Fibroblast of lung (primary cell): ENCODE results near the gene KRT7. TPM values are rescaled to one million over a fixed set of nuclear protein-coding genes. Genes with fewer than 3 reads are reported as not detected.

ENCODE experiments used
- DNase-seq, 2 donors: peaks; one replicate each; pipeline versions ENCODE4 v3.0.0 to v3.0.0-alpha.2; 2010; ENCODE audit warnings: low read depth in 2 of 2
- H2AFZ ChIP-seq: 2 replicates; pipeline ENCODE4 v1.5.1; 2012; ENCODE audit warnings: low read length, control low read depth, inconsistent platforms
- H3K27ac ChIP-seq: 2 replicates; pipeline ENCODE4 v1.5.1; 2011; ENCODE audit warnings: low read length, control low read depth; ENCODE audit not compliant: insufficient read depth
- H3K27me3 ChIP-seq: 2 replicates; pipeline ENCODE4 v1.5.1; 2011; ENCODE audit warnings: mild to moderate bottlenecking, low read length; ENCODE audit not compliant: control insufficient read depth, insufficient read depth
- H3K36me3 ChIP-seq: 2 replicates; pipeline ENCODE4 v1.5.1; 2011; ENCODE audit warnings: low read length; ENCODE audit not compliant: control insufficient read depth, insufficient read depth
- H3K4me1 ChIP-seq: 2 replicates; pipeline ENCODE4 v1.5.1; 2011; ENCODE audit warnings: low read length; ENCODE audit not compliant: control insufficient read depth, insufficient read depth; ENCODE audit errors: extremely low read depth
- H3K4me2 ChIP-seq: 2 replicates; pipeline ENCODE4 v1.5.1; 2011; ENCODE audit warnings: low read length, control low read depth; ENCODE audit not compliant: insufficient read depth; ENCODE audit errors: extremely low read depth
- H3K4me3 ChIP-seq, 4 experiments: fragments of 200-600 bp in 1 of 4; sonication (generic) in 1 of 4; replicated peaks in 1 of 4; 2 replicates each; pipeline ENCODE4 v1.5.1; 2011 to 2016; ENCODE audit warnings: low read length in 4 of 4, low read depth in 3 of 4, mild to moderate bottlenecking in 3 of 4, control low read depth in 2 of 4, inconsistent platforms in 1 of 4, mixed read lengths in 1 of 4; ENCODE audit not compliant: insufficient read depth in 1 of 4; ENCODE audit errors: control extremely low read depth in 1 of 4
- H3K79me2 ChIP-seq: 2 replicates; pipeline ENCODE4 v1.5.1; 2012; ENCODE audit warnings: mild to moderate bottlenecking, low read length, inconsistent platforms; ENCODE audit not compliant: control insufficient read depth, insufficient read depth
- H3K9ac ChIP-seq: 2 replicates; pipeline ENCODE4 v1.5.1; 2011; ENCODE audit warnings: mild to moderate bottlenecking, low read length, control low read depth; ENCODE audit not compliant: insufficient read depth
- H3K9me3 ChIP-seq: 2 replicates; pipeline ENCODE4 v1.5.1; 2012; ENCODE audit warnings: low read depth, low read length; ENCODE audit not compliant: control insufficient read depth, insufficient read depth
- H4K20me1 ChIP-seq: 2 replicates; pipeline ENCODE4 v1.5.1; 2011; ENCODE audit warnings: low read length; ENCODE audit not compliant: control insufficient read depth, insufficient read depth; ENCODE audit errors: extremely low read depth
- CTCF ChIP-seq, 2 donors: IDR thresholded peaks in 1 of 2; conservative IDR thresholded peaks in 1 of 2; 1 replicate in 1 of 2; 2 replicates in 1 of 2; pipeline ENCODE4 v1.5.1; 2011 to 2012; ENCODE audit warnings: low read length in 2 of 2, control low read depth in 1 of 2, inconsistent platforms in 1 of 2, low read depth in 1 of 2, mild to moderate bottlenecking in 1 of 2
- EZH2 ChIP-seq: IDR thresholded peaks from 2 replicates; pipeline ENCODE4 v1.5.1; 2012; ENCODE audit warnings: low read length, control low read depth, mild to moderate bottlenecking; ENCODE audit errors: missing control alignments
- polyA plus RNA-seq, 2 donors: library from polyadenylated mRNA; depleted of rRNA in 1 of 2; stranded (reverse) in 1 of 2; unstranded in 1 of 2; fragments of >200 nt; gene quantifications; 2 replicates each; pipeline ENCODE4 v1.2.1, GENCODE V29; 2011 to 2012; ENCODE audit warnings: missing spikeins in 1 of 2
- total RNA-seq: library from RNA; depleted of rRNA; stranded (reverse); fragments of >200 nt; gene quantifications from 2 replicates; pipeline ENCODE4 v1.2.1, GENCODE V29; 2014

KRT7 gene
- total and polyA plus RNA-seq, 2 donors (not counting 1 experiment from before 2014, with no cell fraction given): 3.5 to 8.6 TPM

DNA sequence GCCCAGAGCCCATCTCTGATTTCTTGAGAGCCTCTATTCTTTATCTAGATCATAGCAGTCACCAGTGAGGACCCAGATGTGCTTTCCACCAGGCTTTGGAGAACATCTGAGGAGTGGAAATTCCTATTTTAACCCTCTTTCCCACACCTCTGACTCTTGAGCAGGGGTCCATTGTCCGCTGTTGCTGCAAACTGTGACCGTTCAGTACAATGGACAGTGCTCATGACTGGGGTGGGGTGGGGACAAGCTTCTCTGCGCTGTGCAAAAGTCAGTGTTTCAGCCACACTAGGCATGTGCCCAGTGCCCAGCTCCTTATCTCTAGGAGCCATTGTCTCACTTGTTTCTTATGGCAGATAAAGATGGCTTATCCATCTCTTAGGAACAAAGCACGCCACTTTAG is 16.9 kb upstream of the KRT7 start:
- Histone ChIP-seq H3K4me1 (peaks cover 6% of the 10 kb centered on the region), H3K36me3 (no peaks in the 10 kb centered on the region), H3K4me3 (no peak overlapping the region), H3K9ac (no peak overlapping the region), H3K4me2 (no peak overlapping the region), H4K20me1 (no peaks in the 10 kb centered on the region), H3K27ac (no peak overlapping the region), H3K27me3 (no peaks in the 10 kb centered on the region), H3K9me3 (no peaks in the 10 kb centered on the region), H3K79me2 (no peaks in the 10 kb centered on the region), H2AFZ (no peak overlapping the region)
- no peak for TF ChIP-seq EZH2
- TF ChIP-seq CTCF (conservative IDR thresholded peaks at IDR 0.05 in 1 of 2, IDR thresholded peaks at IDR 0.05 in 1 of 2; ENCODE audit: low read depth in 1 of 2, low read length in 2 of 2): no peak
- DNase-seq: peak in 1 of 2 donors; percentile 27

- no peak for DNase-seq
- H3K4me3 ChIP-seq: no peak overlapping the region
- TF ChIP-seq EZH2 (no peak), CTCF (conservative IDR thresholded peaks at IDR 0.05 in 1 of 2, IDR thresholded peaks at IDR 0.05 in 1 of 2; ENCODE audit: low read depth in 1 of 2, low read length in 2 of 2) (no peak)
- no peaks in the 10 kb centered on the region for H4K20me1 ChIP-seq
- no peaks in the 10 kb centered on the region for H3K27me3 ChIP-seq
- no peaks in the 10 kb centered on the region for H3K79me2 ChIP-seq
- H3K4me1 ChIP-seq: peaks cover 7% of the 10 kb centered on the region
- H3K9ac ChIP-seq: no peak overlapping the region
- H3K9me3 ChIP-seq: no peaks in the 10 kb centered on the region
- no peak overlapping the region for H2AFZ ChIP-seq
- no peaks in the 10 kb centered on the region for H3K36me3 ChIP-seq
- H3K4me2 ChIP-seq: no peak overlapping the region
- no peak overlapping the region for H3K27ac ChIP-seq
Observed at GRCh38 chr12:52216807-52217206, 16.2 kb upstream of the KRT7 start.

DNA sequence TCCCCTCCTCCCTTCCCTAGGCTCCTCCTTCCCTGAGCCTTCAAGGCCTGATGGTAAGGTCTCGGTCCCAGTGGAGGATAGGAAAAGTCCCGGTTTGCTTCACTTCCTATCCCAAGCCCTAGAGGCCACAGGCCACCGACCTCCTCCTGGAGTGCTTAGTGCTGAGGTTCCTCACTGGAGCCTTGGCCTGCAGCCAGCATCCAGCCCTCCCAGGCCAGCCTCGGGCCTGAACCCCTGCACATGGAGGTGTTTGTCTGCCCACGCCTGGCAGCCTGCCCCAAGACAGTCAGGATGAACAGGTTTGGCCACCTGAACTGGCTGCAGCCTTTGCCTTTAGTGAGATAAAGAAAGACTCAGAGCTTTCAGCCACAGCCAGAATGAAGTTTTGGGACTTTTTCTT is 15.8 kb upstream of the KRT7 start:
- Histone ChIP-seq H3K9me3 (no peaks in the 10 kb centered on the region), H3K4me2 (no peak overlapping the region), H4K20me1 (no peaks in the 10 kb centered on the region), H2AFZ (no peak overlapping the region), H3K4me1 (peaks cover 9% of the 10 kb centered on the region), H3K27ac (no peak overlapping the region), H3K79me2 (no peaks in the 10 kb centered on the region), H3K4me3 (no peak overlapping the region), H3K27me3 (no peaks in the 10 kb centered on the region), H3K9ac (no peak overlapping the region), H3K36me3 (no peaks in the 10 kb centered on the region)
- no peak for DNase-seq
- no peak for TF ChIP-seq CTCF (conservative IDR thresholded peaks at IDR 0.05 in 1 of 2, IDR thresholded peaks at IDR 0.05 in 1 of 2; ENCODE audit: low read depth in 1 of 2, low read length in 2 of 2)
- TF ChIP-seq EZH2: no peak
